ENCODE results near the gene DCST1. TPM values are rescaled to one million over a fixed set of nuclear protein-coding genes. Genes with fewer than 3 reads are reported as not detected.

Gene DCST1
- total and polyA plus RNA-seq, 2 experiments from 2014 or later = 0.27 TPM; not detected in 1

- TF ChIP-seq CTCF (IDR thresholded peaks at IDR 0.05; ENCODE audit: low read depth, low read length) = no peak
- H3K4me3 ChIP-seq = no peak overlapping the region
Observed at GRCh38 chr1:155012776-155013602, 20.6 kb upstream of the DCST1 start.

GRCh38 chr1:155013632-155014031 is 20.0 kb upstream of the DCST1 start:
- no peak for DNase-seq (ENCODE audit: low read depth in 1 of 2, low spot score in 1 of 2)
- Histone ChIP-seq H3K9me3 (ENCODE audit: low read depth) (no peaks in the 10 kb centered on the region), H3K4me3 (no peak overlapping the region), H3K36me3 (peaks cover 3% of the 10 kb centered on the region), H3K27me3 (no peaks in the 10 kb centered on the region), H3K4me1 (ENCODE audit: low read depth) (peaks cover 1% of the 10 kb centered on the region), H3K27ac (no peak overlapping the region)
- no peak for TF ChIP-seq CTCF (IDR thresholded peaks at IDR 0.05; ENCODE audit: low read depth, low read length)

More at GRCh38 chr1:155012776-155013602, 20.6 kb upstream of the DCST1 start:
- no peaks in the 10 kb centered on the region for H3K9me3 ChIP-seq (ENCODE audit: low read depth)
- peaks cover 3% of the 10 kb centered on the region for H3K36me3 ChIP-seq
- H3K27me3 ChIP-seq = no peaks in the 10 kb centered on the region
- no peaks in the 10 kb centered on the region for H3K4me1 ChIP-seq (ENCODE audit: low read depth)
- DNase-seq (ENCODE audit: low read depth in 1 of 2, low spot score in 1 of 2) = no peak
- no peak overlapping the region for H3K27ac ChIP-seq

DNA sequence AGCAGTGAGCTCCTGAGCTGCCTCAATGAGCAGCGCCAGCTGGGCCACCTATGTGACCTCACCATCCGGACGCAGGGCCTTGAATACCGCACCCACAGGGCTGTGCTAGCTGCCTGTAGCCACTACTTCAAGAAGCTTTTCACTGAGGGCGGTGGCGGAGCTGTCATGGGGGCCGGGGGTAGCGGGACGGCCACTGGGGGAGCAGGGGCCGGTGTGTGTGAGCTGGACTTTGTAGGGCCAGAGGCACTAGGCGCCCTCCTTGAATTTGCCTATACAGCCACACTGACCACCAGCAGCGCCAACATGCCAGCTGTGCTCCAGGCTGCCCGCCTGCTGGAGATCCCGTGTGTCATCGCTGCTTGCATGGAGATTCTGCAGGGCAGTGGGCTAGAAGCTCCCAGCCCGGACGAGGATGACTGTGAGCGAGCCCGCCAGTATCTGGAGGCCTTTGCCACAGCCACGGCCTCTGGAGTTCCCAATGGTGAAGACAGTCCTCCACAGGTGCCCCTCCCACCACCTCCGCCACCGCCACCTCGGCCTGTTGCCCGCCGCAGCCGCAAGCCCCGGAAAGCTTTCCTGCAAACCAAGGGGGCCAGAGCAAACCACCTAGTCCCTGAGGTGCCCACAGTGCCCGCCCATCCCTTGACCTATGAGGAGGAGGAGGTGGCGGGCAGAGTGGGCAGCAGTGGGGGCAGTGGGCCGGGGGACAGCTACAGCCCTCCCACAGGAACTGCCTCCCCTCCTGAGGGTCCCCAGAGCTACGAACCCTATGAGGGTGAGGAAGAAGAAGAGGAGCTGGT is 18.7 kb upstream of the DCST1 start:
- Histone ChIP-seq H3K36me3 (peaks cover 3% of the 10 kb centered on the region), H3K27me3 (no peaks in the 10 kb centered on the region), H3K9me3 (ENCODE audit: low read depth) (no peaks in the 10 kb centered on the region), H3K4me3 (no peak overlapping the region), H3K4me1 (ENCODE audit: low read depth) (peaks cover 10% of the 10 kb centered on the region), H3K27ac (no peak overlapping the region)
- no peak for TF ChIP-seq CTCF (IDR thresholded peaks at IDR 0.05; ENCODE audit: low read depth, low read length)
- DNase-seq (ENCODE audit: low read depth in 1 of 2, low spot score in 1 of 2) = no peak

- Histone ChIP-seq H3K27me3 (no peaks in the 10 kb centered on the region), H3K27ac (no peak overlapping the region), H3K4me3 (no peak overlapping the region), H3K4me1 (ENCODE audit: low read depth) (peaks cover 10% of the 10 kb centered on the region), H3K36me3 (peaks cover 3% of the 10 kb centered on the region), H3K9me3 (ENCODE audit: low read depth) (no peaks in the 10 kb centered on the region)
- TF ChIP-seq CTCF (IDR thresholded peaks at IDR 0.05; ENCODE audit: low read depth, low read length) = no peak
- DNase-seq (ENCODE audit: low read depth in 1 of 2, low spot score in 1 of 2) = no peak
Observed at GRCh38 chr1:155015527-155016230, 17.9 kb upstream of the DCST1 start.

DNA sequence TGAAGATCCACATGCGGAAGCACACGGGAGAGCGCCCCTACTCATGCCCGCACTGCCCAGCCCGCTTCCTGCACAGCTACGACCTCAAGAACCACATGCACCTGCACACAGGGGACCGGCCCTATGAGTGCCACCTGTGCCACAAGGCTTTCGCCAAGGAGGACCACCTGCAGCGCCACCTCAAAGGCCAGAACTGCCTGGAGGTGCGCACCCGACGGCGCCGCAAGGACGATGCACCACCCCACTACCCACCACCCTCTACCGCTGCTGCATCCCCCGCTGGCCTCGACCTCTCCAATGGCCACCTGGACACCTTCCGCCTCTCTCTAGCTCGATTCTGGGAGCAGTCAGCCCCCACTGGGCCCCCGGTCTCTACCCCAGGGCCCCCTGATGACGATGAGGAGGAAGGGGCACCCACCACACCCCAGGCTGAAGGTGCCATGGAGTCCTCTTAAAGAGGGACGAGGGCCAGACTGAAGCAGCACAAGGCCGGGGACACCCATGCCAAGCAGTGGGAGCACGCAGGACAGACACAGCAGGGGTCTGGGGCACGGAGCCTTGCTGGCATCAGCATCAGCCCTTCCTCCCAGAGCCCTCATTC is 17.3 kb upstream of the DCST1 start:
- no peak overlapping the region for H3K4me3 ChIP-seq
- no peaks in the 10 kb centered on the region for H3K9me3 ChIP-seq (ENCODE audit: low read depth)
- H3K36me3 ChIP-seq = peaks cover 3% of the 10 kb centered on the region
- no peak for DNase-seq (ENCODE audit: low read depth in 1 of 2, low spot score in 1 of 2)
- no peak for TF ChIP-seq CTCF (IDR thresholded peaks at IDR 0.05; ENCODE audit: low read depth, low read length)
- H3K27ac ChIP-seq = no peak overlapping the region
- peaks cover 10% of the 10 kb centered on the region for H3K4me1 ChIP-seq (ENCODE audit: low read depth)
- no peaks in the 10 kb centered on the region for H3K27me3 ChIP-seq
